Muscle of leg (tissue), 11 donors: ENCODE data around the gene IL1RAPL2. TPM values are rescaled to one million over a fixed set of nuclear protein-coding genes. Genes with fewer than 3 reads are reported as not detected.
"Not testable (repeated sequence)": the region's sequence is repeated elsewhere in the genome, so short reads cannot be mapped to it uniquely, and the experiment has no call there.

Source experiments
- DNase-seq: peaks from one replicate; pipeline ENCODE4 v3.0.0; 2013
- H3K27ac ChIP-seq: one replicate; pipeline ENCODE4 v1.5.1; 2013; ENCODE audit warnings: mild to moderate bottlenecking, low read length, control low read depth
- H3K27me3 ChIP-seq: one replicate; pipeline ENCODE4 v1.6.1; 2013; ENCODE audit warnings: low read length; ENCODE audit not compliant: control insufficient read depth, insufficient read depth
- H3K36me3 ChIP-seq: one replicate; pipeline ENCODE4 v1.6.1; 2013; ENCODE audit warnings: low read length; ENCODE audit not compliant: control insufficient read depth, insufficient read depth
- H3K4me1 ChIP-seq: one replicate; pipeline ENCODE4 v1.6.1; 2013; ENCODE audit warnings: low read length; ENCODE audit not compliant: control insufficient read depth, insufficient read depth
- H3K4me3 ChIP-seq: one replicate; pipeline ENCODE4 v1.5.1; 2013; ENCODE audit warnings: low read length, control low read depth
- H3K9me3 ChIP-seq: replicated peaks from 2 replicates; pipeline ENCODE4 v1.6.1; 2013; ENCODE audit warnings: low read depth, low read length; ENCODE audit not compliant: control insufficient read depth
- WGBS: methylation state at CpG from one replicate; pipeline ENCODE4 v1.1.5; 2013; ENCODE audit warnings: missing lambda C conversion rate; ENCODE audit not compliant: insufficient coverage; 5-methylcytosine and 5-hydroxymethylcytosine counted together
- polyA plus RNA-seq, 8 donors: library from polyadenylated mRNA; unstranded; fragments of 120-200 nt; gene quantifications; one replicate each; pipeline versions ENCODE4 v1.2.1 to v1.2.3, GENCODE V29; 2013; ENCODE audit warnings: inconsistent platforms in 1 of 8, low replicate concordance in 1 of 8; ENCODE audit not compliant: insufficient read length in 8 of 8, insufficient read depth in 1 of 8
- total RNA-seq: library from RNA; stranded (reverse); fragments of 120-200 nt; gene quantifications from one replicate; pipeline ENCODE4 v1.2.4, GENCODE V29; 2013

Gene IL1RAPL2
- total and polyA plus RNA-seq, 9 donors: 1.7 to 3.9 (median 3.0) TPM

GRCh38 chrX:105229146-105229545, 663.1 kb downstream of the IL1RAPL2 start:
- H3K4me1 ChIP-seq: no peaks in the 10 kb centered on the region
- no peak overlapping the region for H3K27ac ChIP-seq
- no peaks in the 10 kb centered on the region for H3K36me3 ChIP-seq
- DNase-seq: no peak
- WGBS: 82% methylated on average over 2 of the region's 3 CpGs
- no peak overlapping the region for H3K4me3 ChIP-seq
- H3K27me3 ChIP-seq: no peaks in the 10 kb centered on the region
- H3K9me3 ChIP-seq: no peaks in the 10 kb centered on the region

- not testable (repeated sequence) for H3K27ac ChIP-seq, DNase-seq, H3K9me3 ChIP-seq, H3K36me3 ChIP-seq, H3K4me3 ChIP-seq, H3K27me3 ChIP-seq, H3K4me1 ChIP-seq
- WGBS: no CpG with 5 or more reads among the region's 3 CpGs
These were observed 671.4 kb downstream of the IL1RAPL2 start for GRCh38 chrX:105237407-105237806.

- no CpG with 5 or more reads among the region's 2 CpGs for WGBS
- no peak for DNase-seq
These were observed 675.1 kb downstream of the IL1RAPL2 start for GRCh38 chrX:105241056-105241455.

GRCh38 chrX:105260291-105261043, 694.5 kb downstream of the IL1RAPL2 start:
- H3K4me1 ChIP-seq: no peaks in the 10 kb centered on the region
- DNase-seq: peak; percentile 70
- 64% methylated on average over 4 of the region's 8 CpGs for WGBS

More at GRCh38 chrX:105241056-105241455, 675.1 kb downstream of the IL1RAPL2 start:
- no peaks in the 10 kb centered on the region for H3K4me1 ChIP-seq
- no peaks in the 10 kb centered on the region for H3K36me3 ChIP-seq
- H3K4me3 ChIP-seq: no peak overlapping the region
- H3K27me3 ChIP-seq: no peaks in the 10 kb centered on the region
- no peaks in the 10 kb centered on the region for H3K9me3 ChIP-seq
- H3K27ac ChIP-seq: no peak overlapping the region

GRCh38 chrX:105263171-105263570, 697.2 kb downstream of the IL1RAPL2 start:
- H3K27ac ChIP-seq: no peak overlapping the region
- 86% methylated on average over 1 of the region's 2 CpGs for WGBS
- DNase-seq: no peak
- no peaks in the 10 kb centered on the region for H3K36me3 ChIP-seq
- no peaks in the 10 kb centered on the region for H3K9me3 ChIP-seq
- H3K4me1 ChIP-seq: no peaks in the 10 kb centered on the region
- peaks cover 23% of the 10 kb centered on the region for H3K27me3 ChIP-seq
- no peak overlapping the region for H3K4me3 ChIP-seq

More at GRCh38 chrX:105260291-105261043, 694.5 kb downstream of the IL1RAPL2 start:
- no peaks in the 10 kb centered on the region for H3K9me3 ChIP-seq
- no peak overlapping the region for H3K27ac ChIP-seq
- H3K27me3 ChIP-seq: peaks cover 26% of the 10 kb centered on the region
- H3K4me3 ChIP-seq: no peak overlapping the region
- H3K36me3 ChIP-seq: no peaks in the 10 kb centered on the region

- Histone ChIP-seq H3K27me3 (peaks cover 25% of the 10 kb centered on the region), H3K9me3 (no peaks in the 10 kb centered on the region), H3K36me3 (no peaks in the 10 kb centered on the region), H3K4me3 (no peak overlapping the region), H3K27ac (no peak overlapping the region), H3K4me1 (no peaks in the 10 kb centered on the region)
- WGBS: 60% methylated on average over 1 of the region's 1 CpG
- peak; percentile 23 for DNase-seq
These were observed 697.8 kb downstream of the IL1RAPL2 start for GRCh38 chrX:105263801-105264200.

- no CpG with 5 or more reads among the region's 3 CpGs for WGBS
- no peaks in the 10 kb centered on the region for H3K36me3 ChIP-seq
- H3K27me3 ChIP-seq: peaks cover 21% of the 10 kb centered on the region
- DNase-seq: peak; percentile 88
- H3K4me1 ChIP-seq: no peaks in the 10 kb centered on the region
- H3K9me3 ChIP-seq: no peaks in the 10 kb centered on the region
- peak overlapping the region; percentile 69 for H3K27ac ChIP-seq
- H3K4me3 ChIP-seq: no peak overlapping the region
These were observed 699.1 kb downstream of the IL1RAPL2 start for GRCh38 chrX:105265093-105265492.

GRCh38 chrX:105266456-105266855, 700.5 kb downstream of the IL1RAPL2 start:
- H3K9me3 ChIP-seq: no peaks in the 10 kb centered on the region
- H3K27me3 ChIP-seq: peaks cover 10% of the 10 kb centered on the region
- no peaks in the 10 kb centered on the region for H3K4me1 ChIP-seq
- no CpG with 5 or more reads among the region's 1 CpG for WGBS
- peak; percentile 47 for DNase-seq
- no peak overlapping the region for H3K4me3 ChIP-seq
- no peak overlapping the region for H3K27ac ChIP-seq
- no peaks in the 10 kb centered on the region for H3K36me3 ChIP-seq

- Histone ChIP-seq H3K4me1 (no peaks in the 10 kb centered on the region), H3K36me3 (no peaks in the 10 kb centered on the region), H3K27me3 (peaks cover 10% of the 10 kb centered on the region), H3K9me3 (no peaks in the 10 kb centered on the region), H3K27ac (no peak overlapping the region), H3K4me3 (no peak overlapping the region)
- DNase-seq: peak; percentile 11
- no CpG with 5 or more reads among the region's 2 CpGs for WGBS
These were observed 701.2 kb downstream of the IL1RAPL2 start for GRCh38 chrX:105267167-105267566.

GRCh38 chrX:105269386-105269785, 703.4 kb downstream of the IL1RAPL2 start:
- no peaks in the 10 kb centered on the region for H3K9me3 ChIP-seq
- WGBS: no CpG with 5 or more reads among the region's 2 CpGs
- H3K36me3 ChIP-seq: no peaks in the 10 kb centered on the region
- H3K4me1 ChIP-seq: no peaks in the 10 kb centered on the region
- H3K27me3 ChIP-seq: peaks cover 7% of the 10 kb centered on the region
- no peak overlapping the region for H3K27ac ChIP-seq
- DNase-seq: peak; percentile 45
- H3K4me3 ChIP-seq: no peak overlapping the region
